Dendritic cell treated with granulocyte-macrophage colony-stimulating factor and Interleukin-4, amounts not matched to agents 40 ng/mL and 50 ng/mL, for 4 days (primary cell): ENCODE results near the gene ZBP1.

Experiments used
- H3K27ac Mint-ChIP-seq: one replicate; pipeline ENCODE4 v1.8.0; 2022; ENCODE audit warnings: mild to moderate bottlenecking, mixed read lengths
- H3K27me3 Mint-ChIP-seq: one replicate; pipeline ENCODE4 v1.8.0; 2022; ENCODE audit warnings: mild to moderate bottlenecking, mixed read lengths
- H3K36me3 Mint-ChIP-seq: one replicate; pipeline ENCODE4 v1.8.0; 2022; ENCODE audit warnings: low read depth, mixed read lengths
- H3K4me1 Mint-ChIP-seq: one replicate; pipeline ENCODE4 v1.8.0; 2022; ENCODE audit warnings: low read depth, mixed read lengths
- H3K4me3 Mint-ChIP-seq: one replicate; pipeline ENCODE4 v1.8.0; 2022; ENCODE audit warnings: mild to moderate bottlenecking, moderate library complexity, mixed read lengths
- H3K9me3 Mint-ChIP-seq: one replicate; pipeline ENCODE4 v1.8.0; 2022; ENCODE audit warnings: mixed read lengths
- intact Hi-C: fragments of 100-400 bp; cut with micrococcal nuclease; formaldehyde crosslinking; loops from one replicate; pipeline ENCODE4 v1.15.0; 2022

The ZBP1 gene

DNA sequence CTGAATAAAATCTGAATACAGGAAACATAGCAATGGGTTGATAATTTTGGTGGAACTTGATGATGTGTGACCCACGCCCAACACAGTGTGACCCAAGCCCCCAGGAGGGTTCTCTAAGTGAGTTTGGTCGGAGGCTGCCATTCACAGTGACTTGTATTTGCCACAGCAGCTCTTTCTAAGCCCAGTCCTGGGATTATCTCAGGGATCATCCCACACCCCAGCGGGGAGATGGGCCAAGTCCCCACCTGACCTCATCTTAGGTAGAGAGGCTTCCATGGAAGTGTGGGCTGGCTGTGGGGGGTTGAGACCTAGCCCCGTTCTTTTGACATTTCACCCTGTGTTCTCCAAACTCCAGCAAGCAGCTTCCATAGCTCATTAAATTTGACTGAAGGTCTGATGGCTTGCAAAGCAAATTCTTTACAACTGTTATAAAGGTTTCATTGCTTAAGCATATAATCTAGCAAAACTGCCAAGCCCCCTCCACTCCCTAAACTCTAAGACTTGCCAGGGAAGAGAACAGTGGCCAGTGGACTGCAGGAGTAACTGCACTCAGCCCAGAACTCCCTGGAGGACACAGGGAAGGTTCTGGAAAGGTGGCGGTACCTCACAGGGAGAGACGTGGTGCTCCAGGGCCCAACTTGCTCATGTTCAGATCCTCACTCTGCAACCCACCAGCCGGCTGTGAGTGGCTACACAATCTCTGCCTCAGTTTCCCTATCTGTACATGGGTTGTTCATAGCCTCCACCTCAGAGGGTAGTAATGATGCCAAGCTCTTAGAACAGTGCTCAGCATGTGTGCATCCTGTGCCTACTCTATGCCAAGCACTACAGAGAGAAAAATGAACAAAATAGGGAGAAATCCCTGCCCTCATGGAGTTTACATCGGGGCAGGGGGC, 60.3 kb downstream of the ZBP1 start:
- no peak overlapping the region for H3K27ac Mint-ChIP-seq
- intact Hi-C loops, result no loop called here
- H3K36me3 Mint-ChIP-seq, result no peaks in the 10 kb centered on the region
- no peak overlapping the region for H3K4me3 Mint-ChIP-seq
- H3K4me1 Mint-ChIP-seq, result no peaks in the 10 kb centered on the region
- no peaks in the 10 kb centered on the region for H3K9me3 Mint-ChIP-seq
- H3K27me3 Mint-ChIP-seq, result peaks cover 17% of the 10 kb centered on the region

DNA sequence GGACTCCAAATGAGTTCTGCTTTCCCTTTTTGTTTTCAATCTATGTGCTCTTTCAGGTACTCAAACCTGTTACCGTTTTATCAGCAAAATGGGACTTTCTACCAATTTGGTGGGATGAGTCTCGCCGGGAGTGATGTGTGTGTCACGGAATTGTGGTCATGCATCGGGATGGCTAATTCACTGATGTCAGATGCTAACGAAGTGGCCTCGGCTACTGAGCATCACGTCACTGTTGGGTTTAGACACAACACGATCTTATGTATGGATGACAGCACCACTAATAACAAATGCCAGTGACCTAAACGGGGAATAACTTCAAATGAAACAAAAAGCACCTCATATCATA, 61.0 kb downstream of the ZBP1 start:
- H3K27me3 Mint-ChIP-seq, result peaks cover 17% of the 10 kb centered on the region
- intact Hi-C loops, result no loop called here
- H3K4me1 Mint-ChIP-seq, result no peaks in the 10 kb centered on the region
- H3K4me3 Mint-ChIP-seq, result no peak overlapping the region
- no peaks in the 10 kb centered on the region for H3K9me3 Mint-ChIP-seq
- H3K36me3 Mint-ChIP-seq, result no peaks in the 10 kb centered on the region
- no peak overlapping the region for H3K27ac Mint-ChIP-seq

DNA sequence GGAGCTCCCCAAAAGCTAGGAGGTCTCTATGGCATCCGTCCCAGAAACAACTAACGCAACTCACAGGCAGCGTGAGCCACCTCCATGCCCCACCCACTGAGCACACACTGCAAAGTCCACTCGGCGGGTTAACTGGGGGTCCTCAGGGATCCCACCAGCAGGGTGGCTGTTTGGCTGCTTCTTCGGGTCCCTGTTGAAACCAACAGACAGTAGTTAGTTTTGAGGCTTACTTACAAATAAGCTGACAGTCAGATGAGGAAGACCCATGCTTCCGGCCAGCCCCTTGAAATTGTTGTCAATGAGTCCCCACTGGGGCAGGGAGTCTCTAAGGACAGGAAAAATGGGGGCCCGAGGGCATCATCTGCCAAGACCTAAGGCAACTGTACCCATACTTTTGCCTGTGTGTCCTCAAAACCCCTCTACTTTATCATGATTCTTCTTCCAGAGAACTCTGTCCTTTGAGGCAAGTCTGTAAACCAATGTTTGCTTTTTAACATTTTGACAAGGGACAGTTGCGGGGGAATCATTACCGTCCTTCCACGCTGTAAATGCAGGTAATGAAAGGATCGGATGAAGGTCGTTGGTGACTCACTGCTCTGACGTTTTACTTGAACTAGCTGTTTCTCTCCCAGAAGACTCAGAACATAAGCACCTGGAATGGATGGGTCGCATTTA, 61.5 kb downstream of the ZBP1 start:
- H3K27me3 Mint-ChIP-seq, result peaks cover 17% of the 10 kb centered on the region
- H3K4me3 Mint-ChIP-seq, result no peak overlapping the region
- intact Hi-C loops, result no loop called here
- no peak overlapping the region for H3K27ac Mint-ChIP-seq
- no peaks in the 10 kb centered on the region for H3K4me1 Mint-ChIP-seq
- H3K36me3 Mint-ChIP-seq, result no peaks in the 10 kb centered on the region
- H3K9me3 Mint-ChIP-seq, result no peaks in the 10 kb centered on the region

DNA sequence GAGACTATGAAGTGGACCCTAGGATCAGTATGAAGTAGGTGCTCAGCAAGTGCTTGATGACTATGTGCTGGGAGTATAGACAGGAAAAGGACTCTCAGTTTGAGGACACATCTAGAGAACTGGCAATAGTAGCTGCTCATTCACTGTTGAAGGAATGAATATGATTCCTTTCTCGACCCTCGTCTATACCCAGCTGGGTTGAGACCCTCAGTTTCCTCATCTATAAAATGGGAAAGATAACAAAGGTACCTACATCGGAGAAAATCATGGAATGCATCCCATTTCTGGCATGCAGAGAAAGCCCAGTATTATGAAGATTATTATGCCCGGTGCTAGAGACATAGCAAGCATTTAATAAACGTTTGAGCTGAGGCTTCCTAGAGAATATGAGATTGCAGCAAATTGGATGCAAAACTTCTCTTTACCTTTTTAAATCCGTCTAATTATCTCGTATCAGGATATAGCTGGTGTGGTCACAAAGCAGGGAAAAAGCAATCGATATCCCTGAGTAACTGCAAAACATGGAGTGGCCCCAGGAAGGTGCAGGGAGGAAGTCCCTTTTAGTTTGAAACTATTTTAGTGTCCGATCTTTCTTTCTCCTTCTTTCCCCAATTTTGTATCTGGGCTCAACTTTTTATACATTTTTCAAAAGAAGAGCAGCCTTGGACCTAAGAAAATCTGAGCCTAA, 62.2 kb downstream of the ZBP1 start:
- H3K27ac Mint-ChIP-seq, result no peak overlapping the region
- no peak overlapping the region for H3K4me3 Mint-ChIP-seq
- intact Hi-C loops, result no loop called here
- H3K36me3 Mint-ChIP-seq, result no peaks in the 10 kb centered on the region
- no peaks in the 10 kb centered on the region for H3K9me3 Mint-ChIP-seq
- peaks cover 17% of the 10 kb centered on the region for H3K27me3 Mint-ChIP-seq
- no peaks in the 10 kb centered on the region for H3K4me1 Mint-ChIP-seq

DNA sequence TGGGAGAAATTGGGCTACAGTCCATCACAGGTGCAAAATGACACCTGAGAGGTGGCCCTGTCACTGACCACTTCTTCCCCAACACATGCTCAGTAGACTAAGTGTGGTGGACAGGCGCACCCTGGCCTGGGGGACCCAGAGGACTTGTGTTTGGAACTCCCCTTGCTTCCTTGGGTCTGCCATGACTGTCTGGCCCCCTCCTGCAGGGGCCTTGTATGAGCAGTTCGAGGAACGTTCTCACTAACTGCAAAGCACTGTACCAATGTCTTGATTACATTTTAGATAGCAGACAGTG, 63.3 kb downstream of the ZBP1 start:
- Mint-ChIP-seq H3K4me3 (no peak overlapping the region), H3K4me1 (no peaks in the 10 kb centered on the region), H3K36me3 (no peaks in the 10 kb centered on the region), H3K9me3 (no peaks in the 10 kb centered on the region), H3K27me3 (peaks cover 17% of the 10 kb centered on the region), H3K27ac (no peak overlapping the region)
- intact Hi-C loops, result no loop called here

DNA sequence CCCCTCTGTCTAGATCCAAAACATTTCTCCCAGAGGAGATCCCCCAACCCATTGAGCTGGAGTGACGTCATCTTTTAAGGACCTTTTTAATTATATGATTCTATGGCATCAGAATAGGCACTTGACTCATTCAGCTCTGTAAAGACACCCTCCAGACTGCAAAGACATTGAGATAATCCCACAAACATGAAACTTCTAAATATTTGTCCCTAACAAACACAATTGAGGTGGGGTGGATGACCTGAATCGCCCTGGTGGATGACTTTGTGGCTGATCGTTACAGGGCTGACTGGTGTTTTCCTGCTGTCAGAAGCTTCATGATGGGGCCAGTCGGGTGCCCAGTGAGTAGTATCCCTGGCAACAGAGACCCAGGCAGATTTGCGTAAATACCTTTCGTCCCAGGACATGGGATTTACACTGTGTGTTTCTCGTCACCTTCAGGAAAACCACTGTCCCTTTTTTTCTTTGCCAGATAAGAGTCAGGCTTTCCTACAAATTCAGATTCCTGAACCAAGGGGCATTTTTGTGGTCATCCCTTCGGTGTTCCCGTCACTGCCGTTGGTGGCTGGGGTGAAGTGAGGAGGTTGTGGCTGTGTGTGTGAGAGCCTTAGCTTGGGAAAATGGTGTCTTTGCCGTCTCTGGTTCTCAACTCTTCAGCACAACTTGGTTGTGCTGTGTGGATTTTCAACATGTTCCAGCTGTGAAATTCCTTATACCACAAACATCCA, 64.6 kb downstream of the ZBP1 start:
- H3K4me3 Mint-ChIP-seq, result no peak overlapping the region
- H3K36me3 Mint-ChIP-seq, result no peaks in the 10 kb centered on the region
- intact Hi-C loops, result no loop called here
- no peak overlapping the region for H3K27ac Mint-ChIP-seq
- no peaks in the 10 kb centered on the region for H3K4me1 Mint-ChIP-seq
- H3K27me3 Mint-ChIP-seq, result peaks cover 21% of the 10 kb centered on the region
- no peaks in the 10 kb centered on the region for H3K9me3 Mint-ChIP-seq
